DND-41 (cell line): ENCODE results near the gene PLA2G4B.

Experiments
- ATAC-seq: fragments of 200-7000 bp; cut with Tn5 transposase; 3 replicates; pipeline ENCODE4 v1.9.1; 2021; ENCODE audit warnings: low read depth; ENCODE audit not compliant: insufficient read depth
- DNase-seq: peaks from one replicate; pipeline ENCODE4 v3.0.0-alpha.2; 2020
- H2AFZ ChIP-seq: 2 replicates; pipeline ENCODE4 v1.6.0; 2012; ENCODE audit warnings: low read depth, low read length
- H3K27ac ChIP-seq: 2 replicates; pipeline ENCODE4 v1.5.1; 2012; ENCODE audit warnings: low read length, inconsistent platforms
- H3K27me3 ChIP-seq: fragments of 200-600 bp; sonication (generic); 2 replicates; pipeline ENCODE4 v1.6.0; 2012; ENCODE audit warnings: low read length, mild to moderate bottlenecking, inconsistent platforms; ENCODE audit not compliant: insufficient read depth, poor library complexity
- H3K36me3 ChIP-seq: 2 replicates; pipeline ENCODE4 v1.5.1; 2012; ENCODE audit warnings: low read length, inconsistent platforms; ENCODE audit not compliant: insufficient read depth
- H3K4me1 ChIP-seq: 2 replicates; pipeline ENCODE4 v1.5.1; 2012; ENCODE audit warnings: mild to moderate bottlenecking, low read length; ENCODE audit not compliant: insufficient read depth
- H3K4me2 ChIP-seq: 2 replicates; pipeline ENCODE4 v1.6.0; 2012; ENCODE audit warnings: mild to moderate bottlenecking, moderate library complexity, low read length, inconsistent platforms; ENCODE audit not compliant: insufficient read depth
- H3K4me3 ChIP-seq, 2 experiments: fragments of 200-600 bp in 1 of 2; shearing (Covaris generic) in 1 of 2; 2 replicates each; pipeline ENCODE4 v1.5.1; 2012 to 2016; ENCODE audit warnings: inconsistent platforms in 2 of 2, low read length in 2 of 2, mild to moderate bottlenecking in 2 of 2, low read depth in 1 of 2, moderate library complexity in 1 of 2
- H3K79me2 ChIP-seq: 2 replicates; pipeline ENCODE4 v1.6.0; 2012; ENCODE audit warnings: low read length, inconsistent platforms; ENCODE audit not compliant: insufficient read depth
- H3K9ac ChIP-seq: 2 replicates; pipeline ENCODE4 v1.6.0; 2012; ENCODE audit warnings: low read depth, mild to moderate bottlenecking, inconsistent platforms, low read length, moderate library complexity
- H3K9me3 ChIP-seq: 2 replicates; pipeline ENCODE4 v1.5.1; 2012; ENCODE audit warnings: low read length, moderate library complexity, mild to moderate bottlenecking, inconsistent platforms; ENCODE audit not compliant: insufficient read depth, severe bottlenecking
- H4K20me1 ChIP-seq: 2 replicates; pipeline ENCODE4 v1.6.0; 2012; ENCODE audit warnings: low read length; ENCODE audit not compliant: insufficient read depth
- CTCF ChIP-seq: IDR thresholded peaks from 2 replicates; pipeline ENCODE4 v1.5.1; 2012; ENCODE audit warnings: borderline replicate concordance, low read length, moderate library complexity, mild to moderate bottlenecking; ENCODE audit not compliant: poor library complexity, severe bottlenecking; ENCODE audit errors: extremely low read depth
- EZH2 ChIP-seq: IDR thresholded peaks from 3 replicates; pipeline ENCODE4 v1.6.1; 2012; ENCODE audit warnings: borderline replicate concordance, low read depth, mild to moderate bottlenecking, moderate library complexity, low read length, inconsistent platforms; ENCODE audit not compliant: severe bottlenecking

PLA2G4B gene

GRCh38 chr15:41841131-41841530 is 2.5 kb downstream of the PLA2G4B start:
- peaks cover 4% of the 10 kb centered on the region for H3K36me3 ChIP-seq
- no peaks in the 10 kb centered on the region for H3K27me3 ChIP-seq
- no peak for DNase-seq
- no peak for TF ChIP-seq CTCF
- TF ChIP-seq EZH2, result no peak
- H2AFZ ChIP-seq, result no peak overlapping the region
- H3K4me2 ChIP-seq, result no peak overlapping the region
- no peaks in the 10 kb centered on the region for H4K20me1 ChIP-seq
- no peak for ATAC-seq
- H3K4me1 ChIP-seq, result no peaks in the 10 kb centered on the region
- no peak overlapping the region for H3K27ac ChIP-seq
- H3K79me2 ChIP-seq, result no peaks in the 10 kb centered on the region
- H3K4me3 ChIP-seq, result no peak overlapping the region
- no peaks in the 10 kb centered on the region for H3K9me3 ChIP-seq
- H3K9ac ChIP-seq, result no peak overlapping the region

DNA sequence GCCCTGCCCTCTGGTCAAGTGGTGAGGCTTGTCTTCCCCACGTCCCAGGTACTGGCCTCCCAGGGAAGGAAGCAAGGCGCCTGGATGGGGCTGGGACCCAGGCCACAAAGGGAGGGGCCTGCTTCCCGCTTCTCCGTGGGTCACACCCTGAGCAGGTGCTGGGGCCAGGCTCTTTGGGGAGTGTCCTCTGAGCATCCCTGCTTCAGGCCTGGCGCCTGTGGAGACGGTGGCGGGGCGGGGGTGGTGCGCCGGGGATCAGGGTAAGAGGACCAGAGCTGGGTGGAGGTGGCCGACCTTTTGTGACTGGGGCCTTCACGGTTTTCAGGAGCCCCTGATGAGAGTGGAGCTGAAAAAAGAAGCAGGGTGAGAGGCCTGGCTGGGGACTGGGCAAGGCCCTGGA is 3.6 kb downstream of the PLA2G4B start:
- Histone ChIP-seq H3K4me3 (no peak overlapping the region), H3K36me3 (peaks cover 4% of the 10 kb centered on the region), H3K4me2 (no peak overlapping the region), H2AFZ (no peak overlapping the region), H3K9me3 (no peaks in the 10 kb centered on the region), H3K27me3 (no peaks in the 10 kb centered on the region), H3K9ac (no peak overlapping the region), H4K20me1 (no peaks in the 10 kb centered on the region), H3K79me2 (no peaks in the 10 kb centered on the region), H3K27ac (no peak overlapping the region), H3K4me1 (no peaks in the 10 kb centered on the region)
- DNase-seq (no peak), ATAC-seq (no peak)
- TF ChIP-seq CTCF, result no peak
- TF ChIP-seq EZH2, result no peak

DNA sequence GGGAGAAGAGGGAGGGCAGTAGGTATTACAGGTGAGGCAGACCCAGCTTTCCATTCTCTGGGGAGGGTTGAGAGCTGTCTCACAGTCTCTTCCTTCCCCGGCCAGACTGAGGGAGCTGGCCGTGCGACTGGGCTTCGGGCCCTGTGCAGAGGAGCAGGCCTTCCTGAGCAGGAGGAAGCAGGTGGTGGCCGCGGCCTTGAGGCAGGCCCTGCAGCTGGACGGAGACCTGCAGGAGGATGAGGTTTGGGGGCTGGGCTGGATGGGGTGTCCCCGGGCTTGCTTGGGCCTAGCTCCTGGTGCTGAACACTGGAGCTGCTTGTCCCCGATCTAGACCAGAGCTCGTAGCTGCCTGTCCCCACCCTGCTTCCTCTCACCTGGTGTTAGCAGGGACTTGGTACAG is 4.9 kb downstream of the PLA2G4B start:
- Histone ChIP-seq H3K27me3 (no peaks in the 10 kb centered on the region), H3K27ac (no peak overlapping the region), H3K4me1 (no peaks in the 10 kb centered on the region), H3K4me2 (no peak overlapping the region), H3K9ac (no peak overlapping the region), H3K4me3 (no peak overlapping the region), H3K36me3 (peaks cover 9% of the 10 kb centered on the region), H4K20me1 (no peaks in the 10 kb centered on the region), H3K9me3 (no peaks in the 10 kb centered on the region), H2AFZ (no peak overlapping the region), H3K79me2 (no peaks in the 10 kb centered on the region)
- TF ChIP-seq CTCF, result no peak
- TF ChIP-seq EZH2, result no peak
- no peak for DNase-seq
- ATAC-seq, result no peak

- Histone ChIP-seq H4K20me1 (no peaks in the 10 kb centered on the region), H3K4me2 (no peak overlapping the region), H2AFZ (no peak overlapping the region), H3K4me3 (no peak overlapping the region), H3K9ac (no peak overlapping the region), H3K79me2 (no peaks in the 10 kb centered on the region), H3K27me3 (no peaks in the 10 kb centered on the region), H3K27ac (no peak overlapping the region), H3K9me3 (no peaks in the 10 kb centered on the region), H3K4me1 (no peaks in the 10 kb centered on the region), H3K36me3 (peaks cover 9% of the 10 kb centered on the region)
- TF ChIP-seq CTCF, result no peak
- TF ChIP-seq EZH2, result no peak
- ATAC-seq (no peak), DNase-seq (no peak)
These were observed 6.2 kb downstream of the PLA2G4B start for GRCh38 chr15:41844814-41845213.
